ENCODE measurements around the gene MYH6.

DNA sequence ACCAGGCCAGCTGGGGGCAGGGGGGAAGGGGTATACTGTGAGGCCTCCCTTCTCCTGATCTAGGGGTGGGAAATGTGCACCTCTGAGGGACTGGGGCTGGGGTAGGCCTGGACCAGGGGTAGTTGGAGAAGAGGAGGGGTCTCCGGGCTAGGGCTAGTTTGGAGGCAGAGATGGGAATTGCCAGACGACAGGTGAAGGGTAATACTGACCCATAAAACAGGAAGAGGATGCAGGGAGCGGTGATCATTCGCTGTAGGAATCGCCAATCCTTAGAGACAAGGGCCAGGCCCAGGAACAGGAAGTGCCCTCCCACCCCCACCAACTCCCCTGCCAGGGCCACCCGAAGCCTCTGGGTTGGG is 59.8 kb downstream of the MYH6 start:
- TF ChIP-seq, protein P1, sequence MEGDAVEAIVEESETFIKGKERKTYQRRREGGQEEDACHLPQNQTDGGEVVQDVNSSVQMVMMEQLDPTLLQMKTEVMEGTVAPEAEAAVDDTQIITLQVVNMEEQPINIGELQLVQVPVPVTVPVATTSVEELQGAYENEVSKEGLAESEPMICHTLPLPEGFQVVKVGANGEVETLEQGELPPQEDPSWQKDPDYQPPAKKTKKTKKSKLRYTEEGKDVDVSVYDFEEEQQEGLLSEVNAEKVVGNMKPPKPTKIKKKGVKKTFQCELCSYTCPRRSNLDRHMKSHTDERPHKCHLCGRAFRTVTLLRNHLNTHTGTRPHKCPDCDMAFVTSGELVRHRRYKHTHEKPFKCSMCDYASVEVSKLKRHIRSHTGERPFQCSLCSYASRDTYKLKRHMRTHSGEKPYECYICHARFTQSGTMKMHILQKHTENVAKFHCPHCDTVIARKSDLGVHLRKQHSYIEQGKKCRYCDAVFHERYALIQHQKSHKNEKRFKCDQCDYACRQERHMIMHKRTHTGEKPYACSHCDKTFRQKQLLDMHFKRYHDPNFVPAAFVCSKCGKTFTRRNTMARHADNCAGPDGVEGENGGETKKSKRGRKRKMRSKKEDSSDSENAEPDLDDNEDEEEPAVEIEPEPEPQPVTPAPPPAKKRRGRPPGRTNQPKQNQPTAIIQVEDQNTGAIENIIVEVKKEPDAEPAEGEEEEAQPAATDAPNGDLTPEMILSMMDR (IDR thresholded peaks at IDR 0.05) = no peak
- TF ChIP-seq POLR2A (IDR thresholded peaks at IDR 0.05) = no peak

Data from esophagus squamous epithelium (tissue), 4 donors.